Suppressor macrophage treated with lipopolysaccharide for 1 hour (primary cell): ENCODE data around the gene GRM3.
"Not testable (repeated sequence)": the region's sequence is repeated elsewhere in the genome, so short reads cannot be mapped to it uniquely, and the experiment has no call there.

Experiments used
- DNase-seq, 3 donors: peaks; one replicate each; pipeline ENCODE4 v3.0.0-alpha.2; 2020 to 2022

Gene GRM3

DNA sequence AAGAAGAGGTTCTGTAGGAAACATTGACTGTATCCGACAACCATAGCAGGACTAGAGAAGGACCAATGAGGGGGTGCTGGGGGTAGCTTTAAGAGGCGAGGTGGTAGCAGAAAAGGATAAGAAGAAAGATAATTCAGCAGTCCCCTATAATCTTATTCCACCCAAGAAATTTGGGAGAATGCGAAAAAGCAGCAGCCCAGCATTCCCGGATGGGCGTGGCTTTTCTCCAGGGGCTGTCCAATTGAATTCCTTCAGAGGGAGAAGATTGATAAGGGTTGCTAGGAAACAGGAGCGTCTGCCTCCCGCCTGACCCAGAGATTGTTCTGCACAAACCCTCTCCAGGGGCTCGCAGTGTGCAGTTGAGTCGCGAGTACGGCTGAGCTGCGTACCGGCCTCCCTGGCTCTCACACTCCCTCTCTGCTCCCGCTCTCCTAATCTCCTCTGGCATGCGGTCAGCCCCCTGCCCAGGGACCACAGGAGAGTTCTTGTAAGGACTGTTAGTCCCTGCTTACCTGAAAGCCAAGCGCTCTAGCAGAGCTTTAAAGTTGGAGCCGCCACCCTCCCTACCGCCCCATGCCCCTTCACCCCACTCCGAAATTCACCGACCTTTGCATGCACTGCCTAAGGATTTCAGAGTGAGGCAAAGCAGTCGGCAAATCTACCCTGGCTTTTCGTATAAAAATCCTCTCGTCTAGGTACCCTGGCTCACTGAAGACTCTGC, at the start of gene GRM3:
TSS of gene GRM3 (plus strand) at position 349 of the 721 bp plus-strand sequence. CDS start 121,237 bp downstream, outside the sequence.
- DNase-seq: no peak

DNA sequence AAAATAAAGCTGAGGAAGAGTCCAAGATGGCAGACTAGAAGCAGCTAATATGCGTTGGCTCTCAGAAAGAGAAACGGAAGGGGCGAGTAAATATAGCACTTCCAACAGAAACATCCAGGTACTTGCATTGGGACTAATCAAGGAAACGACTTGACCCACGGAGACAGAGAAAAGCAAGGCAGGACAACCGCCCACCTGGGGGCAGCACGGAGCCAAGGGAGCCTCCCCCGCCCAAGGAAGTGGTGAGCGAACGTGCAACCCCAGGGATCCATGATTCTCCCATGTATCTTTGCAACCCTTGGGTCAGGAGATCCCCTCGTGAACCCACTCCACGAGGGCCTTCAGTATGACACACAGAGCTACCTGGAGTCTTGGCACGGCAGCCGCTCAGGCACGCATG, 45.4 kb upstream of the GRM3 start:
- DNase-seq: no peak

DNA sequence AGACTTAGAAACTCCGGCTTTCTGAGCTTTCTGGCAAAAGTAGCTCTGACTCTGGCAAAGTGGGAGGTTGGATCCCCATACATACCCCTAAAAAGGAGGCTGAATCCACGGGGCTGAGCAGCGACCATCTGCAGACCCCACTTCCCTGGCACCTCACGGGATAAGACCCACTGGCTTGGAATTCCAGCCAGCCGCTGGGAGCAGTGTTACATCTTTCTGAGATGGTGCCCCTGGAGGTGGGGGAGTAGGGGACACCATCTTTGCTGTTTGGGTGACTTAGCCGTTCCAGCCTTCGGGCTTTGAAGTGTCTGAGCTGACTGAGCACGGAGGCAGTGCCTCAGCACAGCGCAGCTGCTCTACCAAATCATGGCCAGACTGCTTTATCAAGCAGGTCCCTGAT, 45.0 kb upstream of the GRM3 start:
- DNase-seq: no peak

DNA sequence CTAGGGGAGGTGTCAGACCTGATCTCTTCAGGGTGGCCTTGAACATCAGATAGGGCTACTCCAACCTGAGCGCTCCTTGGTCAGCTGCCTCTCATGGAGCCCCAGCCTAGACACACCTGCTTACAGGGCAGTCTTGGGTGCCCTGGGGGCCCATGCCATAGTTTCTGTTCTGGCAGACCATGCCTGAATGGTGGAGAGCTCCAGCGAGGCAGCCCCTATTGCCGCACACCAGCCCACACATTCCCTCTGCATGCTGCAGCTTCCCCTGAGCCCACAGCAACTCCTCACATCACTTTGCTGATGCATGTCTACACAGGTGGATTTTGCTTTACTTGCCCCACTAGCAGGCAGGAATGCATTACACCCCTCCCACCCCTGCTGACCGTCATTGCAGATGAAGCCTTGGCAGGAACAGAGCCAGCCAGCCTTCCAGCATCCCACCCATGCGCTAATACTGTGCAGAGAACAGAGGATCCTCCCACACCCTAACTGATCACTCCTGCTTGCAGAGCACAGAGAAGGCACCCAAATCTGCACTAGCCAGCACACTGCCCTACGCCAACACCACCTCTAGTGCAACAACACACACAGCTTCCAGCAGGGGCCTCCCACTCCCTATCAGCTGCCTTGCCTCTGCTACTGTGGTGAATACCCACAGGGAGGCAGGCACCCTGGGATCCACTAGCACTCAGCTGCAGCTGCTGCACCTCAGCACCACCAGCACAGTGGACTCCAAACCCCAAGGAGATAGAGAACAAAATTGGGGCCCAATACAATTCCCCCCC, 43.0 kb upstream of the GRM3 start:
- no peak for DNase-seq

DNA sequence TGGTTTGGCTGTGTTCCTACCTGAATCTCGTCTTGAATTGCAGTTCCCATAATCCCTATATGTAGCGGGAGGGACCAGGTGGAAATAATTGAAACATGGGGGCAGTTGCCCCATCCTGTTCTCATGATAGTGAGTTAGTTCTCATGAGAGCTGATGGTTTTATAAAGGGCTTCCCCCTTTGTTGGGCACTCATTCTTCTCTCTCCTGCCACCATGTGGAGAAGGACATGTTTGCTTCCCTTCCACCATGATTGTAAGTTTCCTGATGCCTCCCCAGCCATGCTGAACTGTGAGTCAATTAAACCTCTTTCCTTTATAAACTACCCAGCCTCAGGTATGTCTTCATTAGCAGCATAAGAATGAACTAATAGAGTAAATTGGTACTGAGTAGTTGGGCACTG, 28.0 kb upstream of the GRM3 start:
- DNase-seq: not testable (repeated sequence)

DNA sequence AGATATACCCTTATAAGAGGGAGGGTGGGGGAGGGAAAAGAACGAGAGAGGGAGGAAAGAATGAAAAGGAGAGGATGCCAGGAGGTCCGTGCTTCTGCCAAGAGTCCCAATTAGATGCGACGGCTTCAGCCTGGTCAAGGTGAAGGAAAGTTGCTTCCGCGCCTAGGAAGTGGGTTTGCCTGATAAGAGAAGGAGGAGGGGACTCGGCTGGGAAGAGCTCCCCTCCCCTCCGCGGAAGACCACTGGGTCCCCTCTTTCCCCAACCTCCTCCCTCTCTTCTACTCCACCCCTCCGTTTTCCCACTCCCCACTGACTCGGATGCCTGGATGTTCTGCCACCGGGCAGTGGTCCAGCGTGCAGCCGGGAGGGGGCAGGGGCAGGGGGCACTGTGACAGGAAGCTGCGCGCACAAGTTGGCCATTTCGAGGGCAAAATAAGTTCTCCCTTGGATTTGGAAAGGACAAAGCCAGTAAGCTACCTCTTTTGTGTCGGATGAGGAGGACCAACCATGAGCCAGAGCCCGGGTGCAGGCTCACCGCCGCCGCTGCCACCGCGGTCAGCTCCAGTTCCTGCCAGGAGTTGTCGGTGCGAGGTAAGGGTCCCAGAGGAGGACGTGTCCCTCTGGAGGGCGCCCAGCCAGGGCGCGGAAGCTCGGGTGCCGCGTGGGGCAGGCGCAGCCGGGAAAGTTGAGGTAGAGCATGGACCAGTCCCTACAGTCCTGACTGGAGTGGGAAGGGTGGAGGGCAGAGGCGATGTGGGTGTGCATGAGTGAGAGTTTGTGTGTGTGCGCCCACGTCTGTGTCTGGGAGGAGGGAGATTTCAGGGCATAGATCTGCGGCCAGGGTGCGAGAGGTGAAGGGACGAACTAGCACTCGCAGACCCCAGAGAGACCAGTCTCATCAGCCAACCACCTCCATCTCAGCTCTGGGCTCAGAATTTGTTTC, 844 bp downstream of the GRM3 start:
- DNase-seq: no peak

DNA sequence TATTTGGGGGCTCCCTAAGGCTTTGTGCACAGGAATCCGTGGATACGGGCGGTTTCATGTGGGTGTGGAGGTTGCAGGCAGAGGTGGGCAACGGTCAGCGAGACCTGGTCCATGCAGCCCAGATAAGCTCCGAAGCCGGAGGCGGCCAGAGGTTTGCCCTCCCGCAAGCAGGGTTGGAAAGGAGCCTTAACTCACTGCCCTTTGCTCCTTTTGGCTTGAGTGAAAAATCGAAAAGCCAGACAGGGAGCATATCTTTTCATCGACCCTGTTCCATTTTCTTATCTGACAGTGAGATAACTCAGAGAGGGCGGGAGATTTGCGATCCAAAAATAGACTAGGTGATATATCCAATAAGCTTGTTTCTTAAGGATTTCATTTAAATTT, 1.5 kb downstream of the GRM3 start:
- DNase-seq: no peak

DNA sequence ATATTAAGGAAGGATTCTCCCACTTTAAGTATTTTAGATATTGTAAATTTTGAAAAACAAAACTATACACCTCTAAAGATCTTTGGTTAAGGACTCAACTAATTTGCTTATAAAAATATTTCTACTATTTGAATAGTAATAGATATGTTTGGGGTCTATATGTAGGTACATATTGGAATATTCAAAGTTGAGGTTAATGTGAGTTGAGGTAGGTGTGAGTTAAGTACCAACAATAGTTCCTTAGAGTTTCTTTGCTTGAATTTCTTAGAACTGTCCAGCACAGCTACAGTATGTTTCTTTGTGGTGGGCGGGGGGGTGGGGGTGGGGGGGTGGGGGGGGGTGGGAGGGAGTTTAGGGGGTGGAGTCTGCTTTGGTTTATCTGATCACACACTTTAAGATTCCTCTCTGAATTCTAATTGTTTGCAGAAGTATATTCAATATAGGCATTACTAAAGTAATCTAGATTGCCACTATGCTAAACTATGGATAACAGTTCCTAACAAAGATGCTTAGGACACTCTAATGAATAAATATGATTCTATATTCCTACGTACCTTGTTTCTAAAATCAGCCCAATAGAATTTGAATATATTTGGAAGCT, 2.1 kb downstream of the GRM3 start:
- DNase-seq: no peak

DNA sequence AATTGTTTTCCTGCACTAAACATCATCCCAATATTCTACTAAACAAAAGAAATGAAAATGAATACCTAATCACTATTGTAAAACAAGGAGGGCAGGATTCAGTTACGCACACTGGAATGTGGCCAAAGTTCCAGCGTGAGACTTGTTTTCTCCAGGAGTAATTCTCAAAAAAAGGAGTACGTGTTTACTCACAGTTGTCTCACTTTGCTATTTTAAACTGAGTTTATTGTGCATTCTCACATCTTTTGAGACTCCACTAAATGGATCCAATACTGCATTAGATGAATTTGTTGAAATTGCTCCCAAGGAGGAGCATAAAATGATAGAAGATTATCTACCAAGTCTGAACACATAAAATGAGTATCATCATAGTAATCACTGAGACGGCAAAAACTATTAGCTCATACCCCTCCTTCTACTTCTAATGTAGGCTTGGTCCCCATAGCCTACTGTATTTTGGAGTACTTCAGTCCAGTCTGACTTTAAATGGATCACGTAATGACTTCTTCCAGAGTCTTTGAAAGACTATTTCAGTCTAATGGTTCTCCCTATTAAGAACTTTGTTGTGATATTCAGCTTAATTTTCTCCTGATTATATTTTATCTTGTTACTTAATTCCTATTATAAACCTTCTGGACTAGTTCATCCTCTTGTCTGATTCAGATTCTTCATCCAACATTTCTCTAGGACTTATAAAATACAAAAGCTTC, 3.8 kb downstream of the GRM3 start:
- no peak for DNase-seq

DNA sequence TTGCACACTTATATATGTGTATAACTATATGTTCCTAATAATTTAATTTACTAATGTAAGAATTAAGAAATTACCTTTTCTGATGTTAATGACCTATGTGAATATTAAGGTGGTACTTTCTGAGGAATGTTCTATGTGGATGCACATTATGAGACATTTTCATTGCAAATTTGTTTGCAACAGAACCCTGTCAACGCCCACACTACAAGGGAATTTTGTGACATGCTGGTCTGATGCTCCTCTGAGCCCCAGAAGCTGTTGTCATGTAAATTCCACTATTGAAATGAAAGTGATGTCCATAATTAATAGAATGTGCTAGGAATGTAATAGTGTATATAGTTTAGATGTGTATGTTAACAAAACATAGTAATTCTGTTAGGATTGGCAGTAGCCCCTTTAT, 4.5 kb downstream of the GRM3 start:
- DNase-seq: no peak

DNA sequence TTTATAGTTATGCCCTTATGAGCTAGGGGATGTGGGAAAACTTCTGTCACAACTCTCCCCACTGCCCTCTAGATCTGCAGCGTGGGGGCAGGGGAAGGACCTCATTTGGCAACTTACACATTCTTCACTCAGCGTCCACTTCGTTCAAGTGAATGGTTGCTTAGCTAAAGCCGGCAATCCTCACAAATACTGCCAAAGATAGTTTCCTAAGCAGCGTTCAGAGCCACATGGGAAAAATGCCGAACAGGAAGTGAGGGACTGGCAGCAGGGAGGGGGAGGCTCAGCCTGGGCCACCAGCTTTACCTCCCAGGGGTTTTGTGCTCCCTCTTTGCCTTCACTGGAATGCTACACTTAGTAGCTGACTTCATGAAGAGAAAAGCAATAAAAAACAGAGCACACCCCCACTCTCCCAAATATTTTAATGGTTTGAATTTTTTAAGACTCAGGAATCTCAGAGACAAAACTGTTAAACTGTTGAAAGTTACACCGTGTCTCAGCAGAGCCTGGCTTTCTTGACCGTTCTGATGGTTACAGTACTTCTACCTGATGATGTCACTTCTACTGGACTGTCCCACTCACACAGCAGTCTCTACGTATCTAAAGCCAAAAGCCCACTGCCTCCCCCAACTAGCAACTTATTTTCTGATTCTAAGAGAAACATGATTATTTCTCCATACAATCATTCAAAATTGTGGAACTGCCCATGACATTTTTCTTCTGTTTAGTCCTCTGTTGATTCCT, 10.4 kb downstream of the GRM3 start:
- DNase-seq: no peak

DNA sequence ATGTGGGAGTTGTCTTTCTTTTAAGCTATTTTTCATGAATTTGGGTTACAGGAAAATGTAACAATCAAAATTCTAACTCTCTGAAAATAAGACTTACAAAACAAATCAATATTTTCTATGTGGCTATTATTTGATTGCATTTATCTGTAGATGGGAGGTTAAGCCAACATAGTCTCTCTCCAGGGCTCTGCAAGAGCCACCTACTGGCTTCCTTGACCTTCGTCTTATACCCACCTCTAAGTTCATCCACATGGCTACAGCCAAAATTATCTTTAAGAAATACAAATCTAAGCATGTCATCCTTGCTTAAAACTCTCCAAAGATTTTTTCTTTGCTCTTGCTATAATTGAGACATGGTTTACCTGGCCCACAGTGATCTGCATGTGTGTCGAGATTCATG, 14.2 kb downstream of the GRM3 start:
- DNase-seq: no peak

DNA sequence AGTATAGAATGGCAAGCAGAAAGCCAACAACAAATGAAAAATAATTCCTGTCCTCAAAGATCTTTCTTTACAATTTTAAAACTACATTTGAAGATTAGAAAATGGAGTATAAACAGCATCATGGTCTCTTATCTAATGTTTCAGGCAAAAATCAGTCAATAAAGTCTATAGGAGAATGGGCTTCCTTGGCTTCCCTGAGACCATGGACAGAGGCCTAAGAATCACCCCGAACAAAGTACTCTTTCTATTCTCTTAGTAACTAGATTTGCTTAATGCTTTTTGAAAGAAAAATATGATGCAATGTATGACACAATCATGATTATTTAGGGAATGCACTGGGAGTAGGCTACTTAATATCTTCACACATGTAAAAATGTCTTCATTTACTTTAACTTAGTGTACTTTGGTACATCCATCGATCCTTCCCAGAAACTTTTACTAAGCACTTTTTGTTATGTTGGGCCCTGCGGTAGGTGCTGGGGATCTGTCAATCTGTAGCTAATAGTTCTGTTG, 17.3 kb downstream of the GRM3 start:
- DNase-seq: no peak

DNA sequence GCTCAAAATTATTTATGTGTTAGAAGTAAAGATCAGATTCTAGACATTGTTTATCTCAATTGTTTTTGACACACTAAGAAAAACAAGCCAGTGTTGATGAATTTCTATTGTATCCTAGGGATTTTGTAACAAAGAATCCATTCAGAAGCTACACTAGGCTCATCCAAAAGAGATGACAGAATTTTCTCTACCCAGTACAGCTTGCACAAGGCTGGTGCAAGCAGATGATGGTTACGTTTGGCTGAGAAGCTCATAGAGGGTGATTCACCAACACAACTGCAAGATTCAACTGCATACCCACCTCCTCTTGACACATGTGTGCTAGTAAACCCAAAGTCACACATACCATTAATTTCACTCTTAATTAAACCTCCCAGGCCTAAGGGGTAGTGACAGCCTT, 20.8 kb downstream of the GRM3 start:
- DNase-seq: no peak

DNA sequence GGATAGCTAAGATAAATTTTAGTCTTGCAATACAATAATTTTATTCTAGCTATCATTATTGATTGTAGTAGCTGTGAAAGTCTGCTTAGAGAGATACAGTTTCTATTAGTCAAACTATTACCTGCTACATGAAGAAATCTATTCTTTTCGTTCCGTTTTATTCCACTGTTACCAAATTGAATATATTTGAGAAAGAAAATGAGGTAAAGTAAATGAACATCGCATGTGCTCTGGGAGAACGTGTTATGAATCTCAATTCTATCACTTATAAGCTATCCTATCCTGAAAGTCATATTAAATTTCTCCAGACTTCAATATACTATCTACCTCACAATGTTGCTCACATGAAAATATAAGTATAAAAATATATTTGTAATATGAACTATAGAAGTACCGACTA, 21.3 kb downstream of the GRM3 start:
- DNase-seq: no peak

DNA sequence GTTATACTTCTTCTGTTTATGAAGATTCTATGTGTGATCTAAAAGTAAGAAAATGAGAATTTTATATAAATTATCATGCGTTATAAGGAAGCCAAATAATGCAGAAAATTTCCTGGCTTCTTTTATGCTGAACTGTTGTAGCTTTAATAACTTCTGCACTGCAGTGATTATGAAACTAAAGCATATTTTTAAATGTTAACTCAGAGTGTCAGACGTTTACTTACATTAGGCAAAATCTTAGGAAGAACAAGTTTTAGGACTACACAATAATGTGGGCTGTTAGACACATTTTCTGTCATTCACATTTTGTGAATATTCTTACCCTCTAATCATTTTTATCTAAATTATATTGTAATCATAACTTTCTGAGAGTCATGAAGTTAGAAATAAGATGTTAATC, 22.0 kb downstream of the GRM3 start:
- DNase-seq: no peak

DNA sequence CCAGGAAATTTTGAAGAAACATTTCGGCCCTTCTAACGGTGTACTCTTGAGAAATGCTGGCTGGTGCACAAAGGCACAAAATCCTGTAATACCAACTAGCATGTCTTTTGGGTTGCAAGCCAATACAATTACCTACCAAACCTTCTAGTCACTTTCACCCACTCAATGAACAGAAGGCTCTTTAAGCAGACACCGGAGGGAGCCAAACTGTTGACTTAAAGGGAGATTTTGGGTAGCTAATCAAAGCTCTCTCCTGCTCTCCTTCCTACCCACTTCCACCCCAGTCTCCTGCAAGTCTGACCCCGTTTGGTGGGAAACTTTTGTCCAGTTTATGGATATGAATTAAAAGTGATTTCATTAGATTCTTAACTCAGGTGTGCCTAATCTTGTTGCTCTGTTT, 24.0 kb downstream of the GRM3 start:
- DNase-seq: no peak

DNA sequence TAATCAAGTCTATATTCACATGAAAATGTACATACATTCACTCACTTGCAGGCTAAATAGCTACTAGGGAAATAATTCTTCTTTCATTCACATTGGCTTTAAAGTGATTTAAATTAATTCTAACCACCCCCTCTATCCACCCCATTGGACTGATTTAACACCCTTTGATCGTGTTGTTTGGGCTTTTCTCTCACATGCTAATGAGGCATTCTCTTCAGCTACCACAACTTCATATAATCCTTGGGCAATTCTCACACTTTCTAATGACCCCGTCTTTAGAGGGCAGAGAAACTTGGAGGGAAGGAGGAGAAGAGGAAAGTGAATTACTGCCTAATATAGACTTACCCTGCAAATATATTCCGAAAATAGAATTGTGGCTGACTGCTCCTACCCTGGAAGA, 24.6 kb downstream of the GRM3 start:
- no peak for DNase-seq

DNA sequence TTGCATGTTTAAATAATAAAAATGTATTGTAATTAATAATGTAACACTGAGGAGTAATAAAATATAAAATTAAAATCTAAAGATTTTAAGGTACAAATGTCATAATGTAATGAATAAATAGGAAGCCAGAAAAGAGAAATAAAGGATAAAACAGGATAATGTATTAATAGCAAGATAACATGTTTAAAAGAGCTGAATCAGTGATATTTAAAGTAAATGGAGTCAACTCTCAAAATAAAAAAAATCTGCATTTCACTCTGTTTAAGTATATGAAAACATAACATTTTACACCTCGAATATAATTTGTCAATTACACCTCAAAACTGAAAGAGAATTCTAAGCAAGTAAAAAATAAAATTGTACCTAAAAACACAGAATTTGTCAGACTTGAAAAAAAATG, 44.1 kb downstream of the GRM3 start:
- no peak for DNase-seq

DNA sequence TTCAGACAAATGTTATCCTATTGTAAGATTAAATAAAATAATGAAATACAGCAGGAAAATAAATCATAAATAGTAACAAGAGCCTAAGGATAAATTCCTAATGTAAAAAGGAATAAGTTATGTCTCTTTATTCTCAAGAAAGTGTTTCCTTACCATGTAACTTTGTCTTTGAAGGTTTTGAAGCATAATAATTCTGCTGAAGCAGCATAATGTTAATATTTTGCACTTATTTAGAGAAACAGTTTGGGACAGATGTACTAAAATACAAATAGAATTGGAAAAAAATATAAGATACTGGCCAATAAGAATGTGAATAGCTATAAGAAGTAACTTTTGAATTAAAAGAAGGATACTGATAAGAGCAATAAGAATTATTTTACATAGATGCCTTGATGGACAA, 45.7 kb downstream of the GRM3 start:
- no peak for DNase-seq

DNA sequence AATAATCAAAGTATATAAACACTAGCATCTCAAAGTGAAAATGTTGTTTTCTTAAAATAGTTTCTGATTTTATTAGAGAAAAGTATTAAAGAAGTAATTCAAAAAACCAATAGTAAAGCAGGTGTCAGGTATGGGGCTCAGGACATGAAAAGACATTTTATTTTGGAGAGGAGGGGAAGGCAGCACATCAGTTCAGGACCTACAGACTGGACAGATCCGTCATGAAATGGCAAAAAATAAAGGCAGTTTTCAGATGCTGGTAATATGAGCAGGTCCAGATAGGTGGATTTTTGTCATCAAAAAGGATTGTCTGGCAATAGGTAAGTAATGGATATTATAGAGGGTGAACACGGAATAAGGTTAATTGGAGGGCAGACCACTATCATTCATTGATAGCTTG, 49.0 kb downstream of the GRM3 start:
- no peak for DNase-seq
